Ammon's horn (tissue), 1 donor: ENCODE data around the gene BNC2.
"Not testable (repeated sequence)": the region's sequence is repeated elsewhere in the genome, so short reads cannot be mapped to it uniquely, and the experiment has no call there.

Experiments
- DNase-seq: peaks from one replicate; pipeline ENCODE4 v3.0.0-alpha.2; 2016; ENCODE audit warnings: low spot score

The BNC2 gene

GRCh38 chr9:16453390-16453789 lies 417.1 kb downstream of the BNC2 start:
- no peak for DNase-seq

GRCh38 chr9:16450578-16450977 lies 419.9 kb downstream of the BNC2 start:
- no peak for DNase-seq

- no peak for DNase-seq
These were observed 420.4 kb downstream of the BNC2 start for GRCh38 chr9:16450043-16450442.

- no peak for DNase-seq
These were observed 421.3 kb downstream of the BNC2 start for GRCh38 chr9:16449076-16449730.

GRCh38 chr9:16447946-16448345 lies 422.5 kb downstream of the BNC2 start:
- DNase-seq = no peak

DNA sequence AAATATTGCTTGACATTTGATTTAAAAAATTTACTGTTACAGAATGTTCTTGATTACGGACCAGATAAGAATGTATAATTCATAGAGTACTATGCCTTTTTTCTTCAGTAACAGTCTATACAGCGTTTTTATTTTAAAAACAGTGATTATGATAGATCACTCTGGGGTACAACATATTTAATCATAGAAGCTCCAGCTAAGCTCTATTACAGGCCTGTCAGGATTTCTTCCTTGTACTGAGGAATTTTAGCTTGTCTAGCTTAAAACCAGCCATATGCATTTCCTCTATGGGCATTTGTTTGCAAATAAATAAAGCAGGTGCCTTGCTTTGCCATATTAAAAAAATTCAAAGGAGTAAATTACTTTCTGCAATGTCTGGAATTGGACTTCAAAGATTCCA lies 423.8 kb downstream of the BNC2 start:
- no peak for DNase-seq

GRCh38 chr9:16445141-16445920 lies 425.1 kb downstream of the BNC2 start:
- no peak for DNase-seq

- no peak for DNase-seq
These were observed 427.8 kb downstream of the BNC2 start for GRCh38 chr9:16442622-16443021.

GRCh38 chr9:16441791-16442190 lies 428.7 kb downstream of the BNC2 start:
- no peak for DNase-seq

DNA sequence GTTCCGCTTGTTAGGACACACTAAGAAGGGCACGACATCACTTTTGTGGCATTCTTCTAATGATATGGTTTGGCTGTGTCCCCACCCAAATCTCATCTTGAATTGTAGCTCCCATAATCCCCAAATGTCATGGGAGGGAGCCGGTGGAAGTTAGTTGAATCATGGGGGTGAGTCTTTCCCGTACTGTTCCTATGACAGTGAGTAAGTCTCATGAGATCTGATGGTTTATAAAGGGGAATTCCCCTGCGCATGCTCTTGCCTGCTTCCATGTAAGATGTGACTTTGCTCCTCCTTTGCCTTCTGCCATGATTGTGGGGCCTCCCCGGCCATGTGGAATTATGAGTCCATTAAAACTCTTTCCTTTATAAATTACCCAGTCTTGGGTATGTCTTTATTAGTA lies 431.6 kb downstream of the BNC2 start:
- DNase-seq = not testable (repeated sequence)

GRCh38 chr9:16436545-16436944 lies 433.9 kb downstream of the BNC2 start:
- DNase-seq = no peak

- no peak for DNase-seq
These were observed 435.9 kb downstream of the BNC2 start for GRCh38 chr9:16434526-16434925.

DNA sequence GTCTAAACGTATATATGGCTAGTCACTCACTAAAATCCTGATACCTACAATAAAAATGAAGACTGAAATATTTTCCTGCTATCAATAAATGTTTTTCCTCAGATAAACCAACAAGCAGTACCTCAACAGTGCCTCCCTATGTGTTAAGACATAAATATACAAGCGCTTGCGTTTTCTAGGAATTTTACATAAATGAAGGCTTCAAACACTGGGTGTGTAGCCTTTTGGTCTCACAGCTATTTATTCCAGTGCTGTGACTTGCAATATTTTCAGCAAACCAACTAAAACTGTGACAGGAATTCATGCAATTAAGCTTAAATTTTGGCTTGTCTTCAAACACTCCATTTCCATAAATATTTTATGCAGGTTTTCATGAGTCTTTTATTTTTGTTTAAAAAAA lies 437.0 kb downstream of the BNC2 start:
- DNase-seq = no peak

DNA sequence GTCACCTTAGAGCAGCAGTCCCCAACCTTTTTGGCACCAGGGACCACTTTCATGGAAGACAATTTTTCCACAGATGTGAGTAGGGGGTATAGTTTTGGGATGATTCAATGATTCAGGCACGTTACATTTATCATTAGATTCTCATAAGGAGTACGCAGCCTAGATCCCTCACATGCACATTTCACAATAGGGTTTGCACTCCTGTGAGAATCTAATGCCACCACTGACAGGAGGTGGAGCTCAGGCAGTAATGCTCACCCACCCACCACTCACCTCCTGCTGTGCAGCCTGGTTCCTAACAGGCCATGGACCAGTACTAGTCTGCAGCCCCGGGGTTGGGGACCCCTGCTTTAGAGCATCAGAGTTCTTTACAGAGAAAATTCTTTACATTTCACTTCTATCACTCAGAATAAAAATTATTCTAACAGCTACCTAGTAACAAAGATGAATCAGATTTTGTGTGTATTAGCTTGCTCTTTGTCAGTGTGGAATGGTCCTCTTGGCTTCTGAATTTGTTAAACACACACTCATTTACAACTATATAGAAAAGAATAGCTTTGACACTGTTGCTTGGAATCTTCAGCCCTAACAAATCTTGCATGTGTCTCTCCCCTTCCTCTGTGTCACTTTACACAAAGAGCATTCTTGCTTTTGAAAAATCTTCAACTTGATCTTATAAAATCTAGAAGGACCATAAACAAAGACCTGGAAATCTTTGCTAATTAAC lies 438.6 kb downstream of the BNC2 start:
- DNase-seq = no peak

DNA sequence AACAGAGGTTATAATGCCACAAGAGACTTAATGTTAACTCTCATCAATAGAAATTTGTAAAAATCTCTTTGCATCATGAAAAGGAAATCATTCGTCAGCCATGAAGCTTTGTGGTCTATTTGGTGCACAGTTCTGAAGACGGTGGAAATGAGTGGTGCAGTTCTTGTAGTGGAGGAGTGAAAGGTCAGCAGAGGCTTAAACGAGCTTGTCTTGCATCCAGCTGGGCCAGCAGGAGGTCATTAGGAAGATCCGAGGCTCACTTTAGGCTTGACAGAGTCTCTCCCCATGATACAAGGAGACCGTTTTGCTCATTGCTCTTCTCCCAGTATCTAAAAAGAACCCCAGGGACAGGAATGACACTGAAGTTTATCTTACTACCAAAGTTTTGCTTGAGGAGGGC lies 440.8 kb downstream of the BNC2 start:
- no peak for DNase-seq

DNA sequence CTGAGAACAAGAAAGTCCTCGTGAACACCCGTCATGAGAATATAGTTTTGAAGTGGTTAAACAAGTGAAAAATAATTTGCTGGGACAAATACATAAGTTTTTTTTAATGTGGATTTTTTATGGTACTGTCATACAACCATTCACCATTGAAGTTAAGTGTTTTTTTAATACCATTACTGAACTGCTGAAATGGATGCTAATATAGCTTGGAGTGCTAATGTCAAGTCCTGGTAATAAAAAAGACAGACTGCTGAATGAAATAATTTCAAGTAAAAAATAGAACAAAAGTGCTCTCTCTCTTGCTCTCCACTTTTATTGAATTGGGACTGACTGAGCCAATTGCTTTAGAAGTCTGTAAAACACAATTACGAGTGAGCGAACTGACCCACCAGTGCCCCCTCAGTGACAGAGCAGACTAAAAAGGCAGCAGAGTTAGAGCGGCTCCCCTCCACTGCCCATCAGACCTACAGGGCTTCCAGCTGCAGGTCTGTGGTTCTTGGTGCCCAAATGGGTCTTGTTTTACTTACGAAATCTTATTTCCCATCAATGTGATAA lies 442.5 kb downstream of the BNC2 start:
- no peak for DNase-seq

- DNase-seq = no peak
These were observed 443.8 kb downstream of the BNC2 start for GRCh38 chr9:16426716-16427115.

DNA sequence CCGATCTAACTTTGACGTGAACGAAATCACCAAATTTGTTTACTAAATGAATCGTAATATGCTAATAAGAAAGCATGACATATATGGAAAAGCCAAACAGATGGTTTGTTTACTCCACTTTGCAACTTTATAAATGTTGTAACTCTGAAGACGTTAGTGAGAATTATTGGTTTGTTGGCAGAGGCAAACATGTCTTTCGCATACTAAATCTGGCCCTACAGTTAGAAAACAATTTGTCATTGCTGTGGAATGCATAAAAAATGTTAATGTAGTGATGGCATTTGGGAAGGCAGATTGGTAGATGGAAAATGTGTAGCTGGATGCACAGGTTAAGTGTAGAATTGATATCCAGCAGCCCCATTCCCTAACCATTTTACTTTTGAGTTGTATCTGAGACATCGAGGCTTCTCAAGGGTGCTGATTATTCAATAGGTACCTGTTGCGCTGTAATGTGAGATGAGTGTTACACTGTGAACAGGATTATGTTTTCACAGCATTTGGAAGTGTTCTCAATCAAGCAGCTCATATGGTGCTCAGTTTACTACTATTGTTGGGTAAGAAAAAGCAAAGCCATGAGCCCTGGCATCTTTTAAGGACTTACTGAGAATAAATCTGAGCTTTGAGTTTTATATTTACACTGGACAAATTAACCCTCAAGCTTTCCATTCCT lies 444.8 kb downstream of the BNC2 start:
- no peak for DNase-seq

DNA sequence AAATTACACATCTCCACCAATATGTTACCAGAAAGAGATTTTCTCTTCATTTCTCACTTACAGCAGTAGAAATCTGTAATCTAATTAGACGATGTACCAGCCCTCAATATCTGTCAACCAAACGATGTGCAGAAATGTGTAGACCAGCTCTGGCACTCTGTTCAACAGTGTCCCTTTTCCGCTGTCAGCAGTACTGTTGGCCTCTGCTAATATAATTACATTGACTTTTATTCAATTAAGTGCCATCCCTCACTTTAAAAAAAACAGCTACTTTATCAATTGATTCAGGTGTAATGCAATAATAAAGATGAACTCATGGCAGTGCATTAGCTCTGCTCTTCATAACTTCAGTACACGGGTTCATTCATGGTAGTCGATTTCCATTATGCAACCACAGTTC lies 448.4 kb downstream of the BNC2 start:
- DNase-seq = no peak

GRCh38 chr9:16421532-16421931 lies 448.9 kb downstream of the BNC2 start:
- peak; percentile 46 for DNase-seq

DNA sequence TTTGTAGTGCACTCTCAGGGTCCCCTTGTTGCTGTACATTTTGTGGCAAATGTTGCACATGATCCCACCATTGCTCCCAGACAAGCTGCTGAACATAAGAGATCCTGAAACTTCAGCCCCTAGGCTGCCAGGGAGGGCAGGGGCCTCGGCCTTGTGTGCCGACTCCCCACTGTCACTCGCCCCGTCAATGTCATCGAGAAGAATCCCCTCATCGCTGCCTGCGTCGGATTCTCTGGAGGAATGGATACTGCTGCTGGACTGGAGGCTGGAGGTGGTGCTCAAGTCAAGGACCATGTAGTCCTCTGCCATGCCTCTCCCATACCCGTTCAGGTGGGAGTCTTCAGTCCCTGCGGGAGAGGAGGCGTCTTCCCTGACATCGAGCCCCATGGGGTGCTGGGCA lies 451.3 kb downstream of the BNC2 start:
- no peak for DNase-seq

- no peak for DNase-seq
These were observed 451.7 kb downstream of the BNC2 start for GRCh38 chr9:16418721-16419120.
